H1 (cell line): ENCODE results near the gene ERI3. TPM values are rescaled to one million over a fixed set of nuclear protein-coding genes. Genes with fewer than 3 reads are reported as not detected.

ENCODE experiments used
- BACH1 ChIP-seq: IDR thresholded peaks from 2 replicates; pipeline ENCODE4 v1.6.1; 2012; ENCODE audit warnings: low read length, improper control_type of control experiment
- CHD2 ChIP-seq: IDR thresholded peaks from 2 replicates; pipeline ENCODE4 v1.6.1; 2012; ENCODE audit warnings: low read length, improper control_type of control experiment
- CHD7 ChIP-seq: fragments of 300-600 bp; sonication (generic); IDR thresholded peaks from 2 replicates; pipeline ENCODE4 v1.7.1; 2012; ENCODE audit warnings: low read length, moderate library complexity, mild to moderate bottlenecking, inconsistent platforms; ENCODE audit not compliant: insufficient replicate concordance
- E2F6 ChIP-seq: IDR thresholded peaks from 2 replicates; pipeline ENCODE4 v1.6.1; 2012; ENCODE audit warnings: inconsistent platforms
- EP300 ChIP-seq, 2 experiments: IDR thresholded peaks; 1 replicate in 1 of 2; 2 replicates in 1 of 2; pipeline ENCODE4 v1.6.1; 2011 to 2012; ENCODE audit warnings: low read depth in 2 of 2, low read length in 2 of 2, mild to moderate bottlenecking in 2 of 2, borderline replicate concordance in 1 of 2, inconsistent platforms in 1 of 2, moderate library complexity in 1 of 2
- polyA plus RNA-seq, 7 experiments: library from polyadenylated mRNA; depleted of rRNA in 3 of 7; stranded (reverse) in 5 of 7; unstranded in 2 of 7; fragments of >200 nt in 5 of 7; fragments of 200-250 nt in 2 of 7; gene quantifications; 1 replicate in 5 of 7; 2 replicates in 1 of 7; 4 replicates in 1 of 7; pipeline versions ENCODE4 v1.2.1 to v1.2.3, GENCODE V29; 2011 to 2013; ENCODE audit warnings: missing spikeins in 2 of 7, mixed read lengths in 2 of 7
- total RNA-seq: library from RNA; stranded (reverse); fragmentation: NEBNext Ultra II Directional; extraction: Animal tissue kit (Norgen Biotek cat#: 25700); gene quantifications from 2 replicates; pipeline ENCODE4 v1.2.1, GENCODE V29; 2021

Gene ERI3
- total and polyA plus RNA-seq, 2 of the 8 experiments (the other 6 are each of a cell fraction or from before 2014, with no cell fraction given), result 81.1 to 199 TPM

GRCh38 chr1:44312399-44313196, 42.5 kb downstream of the ERI3 start (continued):
- TF ChIP-seq CHD2 (no peak), BACH1 (no peak), EP300 (IDR thresholded peaks at IDR 0.05; ENCODE audit: borderline replicate concordance in 1 of 2, low read depth in 2 of 2, low read length in 2 of 2) (no peak), CHD7 (no peak), E2F6 (no peak)
- TF ChIP-seq, all 59 proteins: peak for 0
